HG03066 (cell line): ENCODE data around the gene YOD1.
"Not testable (repeated sequence)": the region's sequence is repeated elsewhere in the genome, so short reads cannot be mapped to it uniquely, and the experiment has no call there.

Source experiments
- ATAC-seq: cut with Tn5 transposase; IDR thresholded peaks from one replicate; pipeline ENCODE4 v1.9.1; 2021; ENCODE audit warnings: low read depth; ENCODE audit not compliant: unreplicated experiment

The YOD1 gene

DNA sequence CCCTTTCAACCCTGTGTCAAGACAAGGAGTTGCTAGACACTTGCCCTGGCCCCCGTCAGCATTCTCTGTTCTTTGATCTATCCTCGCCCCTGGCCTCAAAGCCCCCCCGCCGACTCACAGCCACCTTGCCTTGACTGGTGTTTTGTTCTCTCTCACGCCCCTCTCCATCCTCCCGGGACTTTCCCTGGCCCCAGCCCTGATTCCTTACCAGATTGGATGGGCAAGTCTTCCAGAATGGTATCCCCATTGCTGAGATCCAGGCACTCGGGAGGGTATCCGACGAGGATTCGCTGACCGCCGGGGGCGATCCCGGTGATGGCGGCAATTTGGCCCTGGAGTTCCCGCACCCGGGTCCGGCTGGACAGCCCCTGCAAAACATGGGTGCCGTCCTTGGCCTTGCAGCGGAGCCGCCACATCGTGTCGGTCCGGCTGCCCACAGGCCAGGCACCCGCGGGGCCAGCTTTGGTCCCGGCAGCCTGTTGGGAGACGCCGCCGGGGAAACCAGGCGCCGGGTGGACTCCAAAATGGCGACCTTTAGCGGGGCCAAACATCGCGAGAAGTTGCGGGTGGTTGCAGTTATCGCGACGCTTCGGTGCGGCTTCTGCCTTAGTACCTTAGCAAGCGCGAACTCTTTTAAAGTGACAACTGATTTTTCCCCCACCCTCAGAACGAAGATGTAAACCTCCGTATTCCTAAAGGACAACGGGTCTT is 373 bp downstream of the YOD1 start:
- peak; percentile 48 for ATAC-seq

DNA sequence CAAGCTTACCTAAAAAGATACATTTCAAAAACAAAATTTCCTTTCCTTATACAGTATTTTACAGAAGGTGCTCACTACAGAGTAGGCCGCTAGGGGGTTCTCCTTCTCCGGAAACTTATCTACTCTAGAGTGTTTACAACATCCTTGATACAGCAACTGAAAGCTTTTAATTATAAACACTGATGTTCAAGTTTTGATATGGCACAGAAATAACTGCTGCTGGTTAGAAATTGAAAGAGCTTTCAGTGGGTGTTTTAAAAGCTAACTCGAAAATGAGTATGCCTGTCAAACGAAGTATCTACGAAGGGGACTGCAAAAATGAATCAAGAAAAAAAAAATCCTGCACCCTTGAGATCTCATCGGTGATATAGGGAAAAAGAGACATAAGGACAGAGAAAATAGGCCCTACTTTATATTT is 1.0 kb downstream of the YOD1 start:
- no peak for ATAC-seq

DNA sequence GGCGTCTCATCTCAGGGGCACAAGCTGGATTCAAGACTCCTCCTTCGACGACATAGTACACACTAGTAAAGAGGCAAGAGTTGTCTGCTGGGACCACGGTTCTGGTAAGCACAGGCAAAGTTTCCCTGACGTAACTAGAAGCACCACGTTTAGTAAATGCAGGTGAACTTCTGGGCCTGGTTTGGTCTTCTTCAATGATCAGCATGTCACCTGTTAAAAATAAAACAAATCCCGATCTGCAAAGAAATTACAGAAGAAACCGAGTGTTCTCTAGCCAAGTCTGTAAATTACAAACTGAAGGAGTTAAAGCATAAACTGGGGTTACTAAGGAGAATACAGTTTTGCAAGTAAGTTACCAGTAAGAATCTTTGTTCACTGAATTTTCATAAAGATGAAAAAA is 1.5 kb downstream of the YOD1 start:
- no peak for ATAC-seq

DNA sequence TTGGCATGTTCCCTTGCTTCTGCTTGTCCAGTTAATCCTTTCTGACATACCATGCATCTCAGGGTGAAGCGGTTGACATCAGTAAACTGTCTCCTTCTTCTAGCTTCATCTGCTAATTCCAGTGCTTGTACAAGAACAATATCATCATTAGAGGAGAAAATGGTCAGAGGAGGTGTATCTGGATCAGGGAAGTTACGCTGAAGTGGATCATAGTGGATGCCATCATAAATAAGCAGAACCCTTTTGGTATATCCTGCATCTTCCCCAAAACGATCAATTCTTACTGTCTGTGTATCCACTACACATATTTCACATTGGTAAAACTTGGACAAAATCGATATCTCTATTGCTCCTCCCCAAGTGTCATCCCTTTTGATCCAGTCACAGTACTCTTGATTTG is 2.0 kb downstream of the YOD1 start:
- no peak for ATAC-seq

DNA sequence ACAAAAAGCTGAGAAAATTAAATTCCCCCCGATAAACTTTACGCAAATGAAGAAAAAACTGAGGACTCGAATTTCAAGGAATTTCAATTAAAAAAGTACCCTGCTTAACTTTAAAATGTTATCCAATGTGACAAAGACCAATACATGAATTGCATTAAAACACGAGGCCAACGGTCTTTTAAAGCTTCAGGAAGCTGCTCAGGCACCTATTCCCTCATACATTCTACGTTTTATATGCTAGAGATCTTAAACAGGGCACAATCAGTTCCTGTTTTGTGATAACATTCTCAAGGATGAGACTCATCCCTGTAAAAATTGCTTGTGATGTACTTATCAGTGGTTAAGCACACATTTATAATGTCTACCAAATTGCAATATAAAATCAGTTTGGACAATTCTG is 3.0 kb downstream of the YOD1 start:
- no peak for ATAC-seq

DNA sequence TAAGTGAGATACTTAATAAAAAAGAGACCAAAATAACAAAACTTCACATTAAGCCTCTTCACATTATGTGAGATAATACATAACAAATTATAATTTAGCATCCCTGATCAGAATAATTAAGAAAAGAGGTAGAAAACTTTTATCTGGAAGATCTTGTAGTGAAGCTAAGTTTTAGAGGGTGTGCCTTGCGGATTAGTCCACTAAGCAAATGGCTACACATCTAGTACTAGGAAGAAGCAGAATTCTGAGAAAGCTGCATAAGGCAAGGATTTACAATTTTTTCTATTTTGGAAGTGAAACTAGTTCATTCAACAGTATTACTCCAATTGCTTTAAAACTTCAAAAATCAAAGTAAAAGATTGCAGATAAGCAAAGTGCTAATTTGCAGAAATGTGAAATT is 3.5 kb downstream of the YOD1 start:
- ATAC-seq, result no peak

DNA sequence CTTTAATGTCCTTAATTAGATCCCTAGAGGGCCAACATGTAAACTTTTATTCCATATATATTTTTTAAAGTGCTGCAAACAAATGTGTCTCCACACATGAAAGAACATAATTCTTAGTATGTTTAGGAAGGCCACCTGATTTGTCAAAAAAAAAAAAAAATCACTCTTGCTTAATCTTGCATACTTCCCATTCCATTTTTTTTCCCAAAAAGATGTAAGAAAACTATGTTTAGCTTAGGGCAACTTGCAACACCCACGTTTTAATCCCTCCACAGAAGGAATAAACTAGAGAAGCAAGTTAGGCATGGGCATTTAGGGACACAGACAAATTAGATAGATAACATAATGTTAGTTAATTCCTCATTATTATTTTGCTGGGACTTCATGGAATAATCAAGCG is 5.6 kb downstream of the YOD1 start:
- no peak for ATAC-seq

DNA sequence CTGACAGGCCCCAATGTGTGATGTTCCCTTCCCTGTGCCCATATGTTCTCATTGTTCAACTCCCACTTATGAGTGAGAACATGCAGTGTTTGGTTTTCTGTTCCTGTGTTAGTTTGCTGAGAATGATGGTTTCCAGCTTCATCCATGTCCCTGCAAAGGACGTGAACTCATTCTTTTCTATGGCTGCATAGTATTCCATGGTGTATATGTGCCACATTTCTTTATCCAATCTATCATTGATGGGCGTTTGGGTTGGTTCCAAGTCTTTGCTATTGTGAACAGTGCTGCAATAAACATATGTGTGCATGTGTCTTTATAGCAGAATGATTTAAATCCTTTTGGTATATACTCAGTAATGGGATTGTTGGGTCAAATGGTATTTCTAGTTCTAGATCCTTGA is 9.6 kb downstream of the YOD1 start:
- ATAC-seq, result not testable (repeated sequence)

DNA sequence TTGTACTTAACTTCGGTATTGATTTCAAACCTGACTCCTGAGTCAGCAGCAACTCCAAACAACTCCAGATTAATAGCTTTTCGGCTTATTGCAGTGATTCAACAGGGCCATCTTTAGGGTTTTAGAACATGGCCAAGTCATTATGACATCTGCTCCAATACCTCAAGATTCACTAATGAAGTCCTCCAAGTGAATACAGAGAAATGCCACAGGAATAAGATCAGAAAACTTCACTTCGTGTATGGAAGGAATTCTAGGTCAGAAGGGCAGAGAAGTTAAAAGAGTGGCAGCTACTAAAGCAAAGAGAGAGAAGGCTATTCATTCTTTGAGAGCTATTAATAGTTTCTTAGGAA is 10.9 kb downstream of the YOD1 start:
- no peak for ATAC-seq

DNA sequence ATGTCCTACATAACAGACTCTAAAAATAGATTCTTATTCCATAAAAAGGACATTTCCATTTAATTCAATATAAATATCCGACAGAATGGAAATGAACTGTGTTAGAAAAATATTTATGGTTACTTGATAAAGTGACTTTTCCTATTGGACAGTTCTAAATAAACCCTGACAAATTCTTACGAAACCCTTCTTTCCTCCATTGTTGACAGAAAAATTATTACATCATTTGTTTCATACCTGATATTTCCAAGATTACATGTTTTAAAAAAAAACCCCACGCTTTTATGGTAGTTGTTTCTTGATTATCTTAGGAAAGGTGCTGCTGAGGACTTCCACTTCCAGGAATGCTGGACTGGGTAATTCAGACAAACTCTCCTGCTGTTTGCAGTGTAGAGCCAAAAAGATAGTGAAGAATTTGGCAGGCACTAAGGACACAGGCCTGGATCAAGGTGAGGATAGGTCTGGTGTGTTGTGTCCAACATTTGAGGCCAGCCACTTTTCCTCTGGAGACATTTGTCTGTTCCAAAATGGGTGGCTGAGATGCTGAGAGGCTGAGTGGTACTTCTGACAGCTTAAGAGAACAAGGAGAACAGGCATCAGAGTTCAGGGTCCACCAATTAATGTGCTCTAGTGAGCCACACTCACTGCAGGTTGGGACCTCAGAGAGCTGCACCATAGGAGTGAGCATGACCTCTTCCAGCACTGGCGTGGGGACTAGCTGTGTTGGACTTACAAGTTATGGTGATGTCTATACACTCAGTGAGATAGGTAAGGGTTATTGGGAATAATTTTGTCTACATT is 11.4 kb downstream of the YOD1 start:
- no peak for ATAC-seq

DNA sequence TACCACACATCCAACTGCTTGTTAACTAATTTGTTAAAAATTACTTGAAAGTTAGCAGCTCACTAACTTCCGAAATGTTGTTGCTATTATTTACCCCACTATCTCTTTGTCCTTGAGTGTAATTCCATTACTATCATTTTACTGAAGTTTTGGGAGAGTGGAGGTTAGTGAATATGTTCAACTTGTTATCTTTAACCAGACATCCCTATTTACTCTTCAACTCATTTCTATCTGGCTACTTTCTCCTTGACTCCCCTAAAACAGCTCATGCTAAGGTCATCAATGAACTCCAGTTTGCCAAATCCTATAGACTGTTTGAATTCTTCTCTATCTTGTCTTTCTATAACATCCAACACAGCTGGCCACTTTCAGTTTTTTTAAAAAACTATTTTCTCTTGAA is 14.1 kb downstream of the YOD1 start:
- no peak for ATAC-seq

DNA sequence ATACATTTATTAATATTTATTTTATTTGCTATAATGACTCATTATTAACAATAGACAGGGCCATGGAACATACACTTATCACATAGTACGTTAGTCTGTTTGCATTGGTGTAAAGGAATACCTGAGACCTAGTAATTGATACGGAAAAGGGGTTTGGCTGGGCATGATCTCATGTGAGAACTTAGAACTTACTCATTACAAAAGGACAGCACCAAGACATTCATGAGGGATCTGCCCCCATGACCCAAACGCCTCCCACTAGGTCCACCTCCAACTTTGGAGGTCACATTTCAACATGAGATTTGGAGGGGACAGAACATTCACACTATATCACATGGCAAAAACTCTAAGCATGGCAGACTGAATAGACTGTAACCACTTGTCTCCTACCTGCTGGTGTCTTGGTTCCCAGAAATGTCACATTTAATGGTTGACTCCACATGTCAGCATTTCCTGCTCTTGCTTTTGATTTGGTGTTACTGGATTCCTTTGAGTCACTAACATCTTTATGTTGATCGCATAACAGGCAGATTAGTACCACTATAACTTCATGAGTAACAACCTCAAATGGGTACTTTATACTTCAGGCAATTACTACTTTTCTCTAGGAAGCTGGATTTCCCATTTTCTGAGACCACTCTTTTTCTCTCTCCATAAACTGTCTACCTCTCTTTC is 15.0 kb downstream of the YOD1 start:
- ATAC-seq, result no peak

DNA sequence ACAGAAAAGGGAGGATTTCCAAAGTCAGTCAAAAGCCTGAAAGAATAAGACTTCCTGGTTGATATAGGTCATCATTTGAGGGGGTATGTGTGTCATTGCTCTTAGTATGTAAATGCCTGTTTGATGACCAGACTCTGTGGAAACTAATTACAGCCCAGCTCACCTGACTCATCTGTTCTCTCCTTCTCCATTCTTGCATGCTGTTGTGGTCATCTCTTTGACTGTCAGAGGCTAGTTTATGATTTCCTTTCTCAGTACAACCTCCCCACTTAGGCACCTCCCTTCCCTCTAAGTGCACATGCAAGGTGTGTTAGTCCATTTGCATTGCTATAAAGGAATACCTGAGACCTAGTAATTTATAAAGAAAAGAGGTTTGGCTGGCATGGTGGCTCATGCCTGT is 16.0 kb downstream of the YOD1 start:
- no peak for ATAC-seq

DNA sequence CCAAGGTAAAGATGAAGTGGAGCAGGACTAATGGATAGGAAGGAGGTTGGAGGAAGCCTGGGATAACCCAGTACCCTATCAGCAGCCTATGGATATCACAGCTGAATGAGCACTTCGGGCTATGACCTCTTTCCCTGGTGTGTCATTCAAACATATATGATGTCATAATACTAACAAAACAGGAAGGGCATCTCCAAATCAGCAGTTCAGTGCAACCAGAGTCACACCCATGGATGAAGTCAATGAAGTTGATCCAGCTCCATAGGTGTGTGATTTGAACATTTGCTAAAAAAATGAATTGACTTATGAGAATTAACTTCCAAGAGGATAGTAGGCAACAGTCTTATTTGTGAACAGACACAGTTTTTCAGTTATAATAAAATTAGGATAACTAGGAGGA is 16.8 kb downstream of the YOD1 start:
- ATAC-seq, result no peak

DNA sequence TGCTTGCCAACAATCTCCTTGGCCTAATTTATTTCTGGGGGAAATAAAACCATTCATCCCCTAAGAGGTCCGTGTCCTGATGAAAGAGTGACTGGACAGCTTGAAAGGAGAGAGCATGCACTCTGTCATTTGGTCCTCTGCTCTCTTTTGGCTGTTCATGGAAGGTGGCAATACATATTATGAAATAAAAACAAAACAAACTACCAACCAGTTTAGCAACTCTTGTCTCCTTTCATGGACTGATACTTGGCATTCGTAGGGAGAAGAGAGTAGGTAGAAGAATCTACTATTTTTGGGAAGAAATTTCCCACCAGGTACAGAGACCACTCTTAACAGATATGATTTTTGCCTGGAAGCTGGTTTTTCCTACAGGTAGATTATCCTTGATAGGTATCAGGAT is 17.7 kb downstream of the YOD1 start:
- no peak for ATAC-seq

DNA sequence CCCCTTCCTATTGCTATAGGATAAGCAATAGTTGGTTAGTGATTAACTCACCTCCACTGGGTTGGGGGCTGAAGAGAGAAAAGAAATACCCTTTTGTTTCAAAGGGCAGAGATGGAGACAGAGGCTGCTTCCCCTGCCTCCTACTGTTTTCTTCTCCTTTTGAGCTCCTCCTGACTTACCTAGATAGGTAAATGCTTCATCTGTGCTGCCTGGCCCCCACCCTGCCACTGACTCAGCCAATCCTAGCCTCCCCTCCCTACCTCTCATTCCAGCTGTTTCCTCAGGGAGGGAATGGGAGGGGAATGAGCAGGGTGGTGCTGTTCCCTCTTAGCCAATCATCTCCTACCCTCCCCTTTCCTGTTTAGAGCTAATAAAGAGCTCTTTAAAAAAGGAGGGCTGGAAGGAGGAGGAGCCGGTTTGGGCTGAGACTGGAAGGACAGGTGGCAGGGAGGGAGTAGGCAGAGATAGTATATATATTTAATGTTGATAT is 18.4 kb downstream of the YOD1 start, which contains the start of gene C1orf116:
C1orf116 (minus strand) TSS at position 229 of the 490 bp plus-strand sequence. CDS start 5,158 bp downstream, outside the sequence.
- no peak for ATAC-seq

DNA sequence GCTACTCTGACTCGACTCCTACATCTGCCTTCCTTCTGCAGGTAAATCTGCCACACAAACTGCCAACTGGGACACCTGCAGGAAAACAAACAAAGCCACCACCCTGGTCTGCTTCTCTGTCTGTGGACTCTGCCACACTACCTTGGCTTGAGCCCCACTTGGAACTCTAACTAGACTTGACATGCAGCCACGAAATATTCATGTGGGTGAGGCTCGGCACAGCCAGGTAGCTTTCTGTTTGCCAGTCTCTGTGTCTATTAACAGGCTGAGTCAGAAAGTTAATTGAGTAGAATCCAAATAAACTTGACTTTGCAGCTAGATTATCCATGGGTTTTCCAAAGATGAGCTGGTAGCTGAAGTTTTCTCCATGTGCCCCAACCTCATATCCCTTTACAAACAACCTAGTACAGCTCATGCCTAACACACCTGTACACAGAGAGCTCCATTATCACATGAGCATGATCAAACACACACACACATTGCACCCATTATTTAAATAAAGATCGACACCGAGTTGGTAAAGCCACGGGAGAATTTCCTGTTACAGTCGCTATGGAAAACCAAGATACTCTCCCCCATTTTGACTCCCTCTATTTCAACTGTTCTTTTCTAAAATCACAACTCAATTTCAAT is 19.3 kb downstream of the YOD1 start:
- no peak for ATAC-seq

DNA sequence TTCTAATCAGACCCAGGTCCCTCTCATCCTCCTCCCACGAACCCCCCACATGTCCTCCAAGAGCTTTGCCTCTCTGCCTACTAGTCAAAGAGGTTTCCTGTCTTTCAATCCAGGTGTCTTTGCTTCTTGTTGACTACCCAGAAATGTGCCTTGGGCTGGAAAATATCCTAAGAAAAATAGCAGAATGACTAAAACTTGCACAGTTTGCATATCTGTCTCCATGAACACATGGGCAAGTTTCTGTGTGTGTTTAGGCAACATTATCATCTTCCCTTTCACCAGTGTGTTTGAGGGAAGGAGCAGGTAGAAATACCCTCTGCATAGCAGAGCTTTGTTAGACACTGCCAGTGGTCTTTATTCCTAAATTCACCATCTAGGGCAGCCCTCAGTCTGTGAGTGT is 20.0 kb downstream of the YOD1 start:
- ATAC-seq, result no peak

DNA sequence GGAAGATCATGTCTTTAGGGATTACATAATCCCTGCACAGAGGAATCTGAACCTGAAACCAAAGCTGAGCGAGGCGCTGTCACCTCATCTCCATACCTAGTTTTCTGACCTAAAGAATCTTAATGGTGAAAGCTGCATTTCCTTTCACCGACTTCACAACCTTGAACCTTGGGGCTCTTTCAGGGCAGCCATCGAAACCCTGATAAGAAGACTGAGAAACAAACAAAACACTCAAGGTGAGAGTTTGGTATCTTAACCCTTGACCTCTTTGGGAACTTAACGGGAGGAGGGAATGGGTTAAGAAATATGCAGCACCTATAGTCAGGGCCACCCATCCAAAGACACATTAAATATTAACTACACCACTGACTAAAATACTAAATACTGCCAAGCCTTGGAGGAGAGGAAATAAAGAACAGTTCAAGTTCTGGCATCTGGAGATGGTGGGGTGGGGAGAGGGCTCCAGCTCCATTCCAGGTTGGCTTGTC is 20.4 kb downstream of the YOD1 start:
- no peak for ATAC-seq

DNA sequence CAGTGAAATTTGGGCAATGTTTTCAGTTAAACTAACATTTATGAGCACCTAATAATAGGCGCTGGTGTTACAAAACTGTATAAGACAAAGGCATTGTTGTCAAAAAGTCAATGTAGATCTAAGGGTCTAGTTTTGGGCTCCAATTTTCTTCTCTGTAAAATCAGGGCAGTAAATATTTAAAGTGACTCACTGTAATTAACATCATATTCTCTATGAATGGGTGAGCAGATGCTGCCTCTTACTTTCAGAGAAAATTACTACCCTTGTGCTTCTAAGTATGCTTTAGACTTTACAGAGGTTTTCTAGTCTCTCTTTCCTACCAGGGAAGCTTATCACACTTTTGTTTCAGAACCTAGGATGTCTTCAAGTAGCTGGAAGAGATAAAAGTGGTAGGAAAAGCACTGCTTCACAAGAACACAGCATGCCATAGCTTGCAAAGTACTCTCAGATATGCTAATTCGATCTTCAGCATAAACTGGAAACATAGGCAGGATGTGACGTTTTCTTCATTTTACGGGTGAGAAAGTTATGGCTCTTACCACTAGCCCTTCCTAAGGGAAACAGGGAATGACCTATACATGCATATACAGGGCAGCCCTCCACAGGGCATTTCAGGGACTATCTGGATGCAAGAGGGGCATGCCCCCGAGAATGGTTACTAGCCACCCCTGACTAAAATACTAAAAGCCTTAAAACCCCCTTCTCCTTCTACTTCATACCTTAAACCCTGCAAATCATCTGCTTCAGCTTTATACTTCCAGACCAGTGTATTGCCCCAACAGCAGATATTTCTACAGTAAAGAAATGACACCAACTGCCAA is 21.1 kb downstream of the YOD1 start:
- no peak for ATAC-seq
